Liver (tissue), 9 donors: ENCODE measurements around the gene RYR1. TPM values are rescaled to one million over a fixed set of nuclear protein-coding genes. Genes with fewer than 3 reads are reported as not detected.

Experiments used
- DNase-seq: peaks from one replicate; pipeline ENCODE4 v3.0.0-alpha.2; 2017; ENCODE audit warnings: low spot score
- H3K27ac ChIP-seq, 2 donors: one replicate each; pipeline ENCODE4 v1.7.0; 2013; ENCODE audit warnings: inconsistent platforms in 2 of 2, low read length in 2 of 2, control low read depth in 1 of 2, low read depth in 1 of 2, mild to moderate bottlenecking in 1 of 2
- H3K27me3 ChIP-seq, 4 donors: one replicate each; pipeline versions ENCODE4 v1.6.1 to v1.7.0; 2013; ENCODE audit warnings: low read length in 3 of 4, inconsistent platforms in 1 of 4, mild to moderate bottlenecking in 1 of 4, moderate library complexity in 1 of 4; ENCODE audit not compliant: control insufficient read depth in 4 of 4, insufficient read depth in 4 of 4
- H3K36me3 ChIP-seq, 4 donors: one replicate each; pipeline versions ENCODE4 v1.6.1 to v1.7.0; 2013; ENCODE audit warnings: low read length in 3 of 4, mild to moderate bottlenecking in 3 of 4, low read depth in 1 of 4, moderate library complexity in 1 of 4; ENCODE audit not compliant: control insufficient read depth in 4 of 4, insufficient read depth in 3 of 4
- H3K4me1 ChIP-seq, 4 donors: one replicate each; pipeline versions ENCODE4 v1.6.1 to v1.7.0; 2013; ENCODE audit warnings: low read length in 3 of 4, mild to moderate bottlenecking in 3 of 4, moderate library complexity in 1 of 4; ENCODE audit not compliant: control insufficient read depth in 4 of 4, insufficient read depth in 4 of 4
- H3K4me3 ChIP-seq, 3 donors: one replicate each; pipeline versions ENCODE4 v1.6.1 to v1.7.0; 2013; ENCODE audit warnings: low read length in 3 of 3, control low read depth in 1 of 3, low read depth in 1 of 3, mild to moderate bottlenecking in 1 of 3
- H3K9ac ChIP-seq, 2 donors: one replicate each; pipeline ENCODE4 v1.7.0; 2013; ENCODE audit warnings: low read length in 2 of 2, mild to moderate bottlenecking in 2 of 2, moderate library complexity in 2 of 2, control low read depth in 1 of 2, low read depth in 1 of 2
- H3K9me3 ChIP-seq, 4 donors: one replicate each; pipeline versions ENCODE4 v1.6.1 to v1.7.0; 2013; ENCODE audit warnings: low read length in 3 of 4; ENCODE audit not compliant: control insufficient read depth in 4 of 4
- EGR1 ChIP-seq, 2 donors: IDR thresholded peaks; 2 replicates each; pipeline ENCODE4 v1.6.1; 2016 to 2018; ENCODE audit warnings: antibody characterized with exemption in 2 of 2, low read depth in 2 of 2
- FOXA1 ChIP-seq: IDR thresholded peaks from 2 replicates; pipeline ENCODE4 v1.6.1; 2016; ENCODE audit warnings: antibody characterized with exemption
- GABPA ChIP-seq, 2 donors: IDR thresholded peaks in 1 of 2; conservative IDR thresholded peaks in 1 of 2; 2 replicates each; pipeline ENCODE4 v1.6.1; 2016; ENCODE audit warnings: antibody characterized with exemption in 2 of 2, mild to moderate bottlenecking in 1 of 2, moderate library complexity in 1 of 2
- HNF4A ChIP-seq, 2 donors: conservative IDR thresholded peaks; 2 replicates each; pipeline ENCODE4 v1.6.1; 2016; ENCODE audit warnings: antibody characterized with exemption in 2 of 2, mild to moderate bottlenecking in 2 of 2
- HNF4G ChIP-seq: IDR thresholded peaks from 2 replicates; pipeline ENCODE4 v1.6.1; 2016; ENCODE audit warnings: antibody characterized with exemption
- JUND ChIP-seq, 2 donors: IDR thresholded peaks; 2 replicates each; pipeline ENCODE4 v1.6.1; 2016; ENCODE audit warnings: antibody characterized with exemption in 2 of 2
- MAX ChIP-seq: IDR thresholded peaks from 2 replicates; pipeline ENCODE4 v1.6.1; 2016; ENCODE audit warnings: antibody characterized with exemption
- RXRA ChIP-seq, 2 donors: IDR thresholded peaks; 2 replicates each; pipeline ENCODE4 v1.6.1; 2017 to 2018; ENCODE audit warnings: antibody characterized with exemption in 2 of 2, mild to moderate bottlenecking in 1 of 2
- WGBS: extraction: QIAGEN DNeasy Blood & Tissue Kit; methylation state at CpG from one replicate; pipeline ENCODE4 v1.1.7; 2013; 5-methylcytosine and 5-hydroxymethylcytosine counted together
- polyA plus RNA-seq, 2 donors: library from polyadenylated mRNA; stranded (reverse) in 1 of 2; unstranded in 1 of 2; fragments of 200-250 nt in 1 of 2; fragments of >200 nt in 1 of 2; fragmentation: Nextera tagmentation in 1 of 2; extraction: Ambion mirVana in 1 of 2; gene quantifications; one replicate each; pipeline versions ENCODE4 v1.2.1 to v1.2.3, GENCODE V29; 2013 to 2015
- total RNA-seq, 2 donors: library from RNA; depleted of rRNA; stranded (reverse); fragments of >200 nt; gene quantifications; one replicate each; pipeline ENCODE4 v1.2.3, GENCODE V29; 2014
- TF ChIP-seq, protein P1 (sequence below): IDR thresholded peaks from 2 replicates; pipeline ENCODE4 v1.6.1; 2016; ENCODE audit warnings: antibody characterized with exemption
- TF ChIP-seq, protein P2 (sequence below): fragments of 150-350 bp; IDR thresholded peaks from 2 replicates; pipeline ENCODE4 v1.5.1; 2017; ENCODE audit warnings: improper control_type of control experiment, low read depth, low read length; ENCODE audit not compliant: missing input control
- TF ChIP-seq, protein P3 (sequence below): IDR thresholded peaks from 2 replicates; pipeline ENCODE4 v1.6.1; 2016; ENCODE audit warnings: antibody characterized with exemption, mild to moderate bottlenecking
- donor health status: healthy.
- donor health status: healthy.
- donor health status: healthy.
- donor health status: healthy.
- donor health status: healthy.

The RYR1 gene
- total and polyA plus RNA-seq, 4 donors = 0.01 to 0.70 (median 0.29) TPM

DNA sequence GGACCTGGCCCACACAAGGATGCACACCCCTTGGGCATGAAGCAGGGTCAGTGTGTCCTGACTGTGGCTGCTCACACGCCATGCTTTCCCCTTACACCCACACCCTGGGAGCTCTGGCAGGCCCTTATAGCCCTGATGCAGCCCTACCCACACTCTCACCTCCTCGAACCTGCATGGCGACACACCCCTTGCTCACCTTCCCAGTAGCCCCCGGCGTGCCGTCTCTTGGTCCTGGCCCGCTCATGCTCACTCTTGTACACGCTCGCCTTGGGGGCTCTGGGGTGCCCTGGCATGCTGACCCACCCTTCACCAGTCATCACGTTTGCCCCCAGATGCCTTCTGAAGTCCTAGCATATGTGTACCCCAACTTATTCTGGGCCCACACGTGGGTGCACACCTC is 128.2 kb downstream of the RYR1 start (continued):
- TF ChIP-seq, protein P1, sequence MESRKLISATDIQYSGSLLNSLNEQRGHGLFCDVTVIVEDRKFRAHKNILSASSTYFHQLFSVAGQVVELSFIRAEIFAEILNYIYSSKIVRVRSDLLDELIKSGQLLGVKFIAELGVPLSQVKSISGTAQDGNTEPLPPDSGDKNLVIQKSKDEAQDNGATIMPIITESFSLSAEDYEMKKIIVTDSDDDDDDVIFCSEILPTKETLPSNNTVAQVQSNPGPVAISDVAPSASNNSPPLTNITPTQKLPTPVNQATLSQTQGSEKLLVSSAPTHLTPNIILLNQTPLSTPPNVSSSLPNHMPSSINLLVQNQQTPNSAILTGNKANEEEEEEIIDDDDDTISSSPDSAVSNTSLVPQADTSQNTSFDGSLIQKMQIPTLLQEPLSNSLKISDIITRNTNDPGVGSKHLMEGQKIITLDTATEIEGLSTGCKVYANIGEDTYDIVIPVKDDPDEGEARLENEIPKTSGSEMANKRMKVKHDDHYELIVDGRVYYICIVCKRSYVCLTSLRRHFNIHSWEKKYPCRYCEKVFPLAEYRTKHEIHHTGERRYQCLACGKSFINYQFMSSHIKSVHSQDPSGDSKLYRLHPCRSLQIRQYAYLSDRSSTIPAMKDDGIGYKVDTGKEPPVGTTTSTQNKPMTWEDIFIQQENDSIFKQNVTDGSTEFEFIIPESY = no peak
- TF ChIP-seq EGR1 (IDR thresholded peaks at IDR 0.05; ENCODE audit: low read depth in 2 of 2) = no peak
- TF ChIP-seq, protein P2, sequence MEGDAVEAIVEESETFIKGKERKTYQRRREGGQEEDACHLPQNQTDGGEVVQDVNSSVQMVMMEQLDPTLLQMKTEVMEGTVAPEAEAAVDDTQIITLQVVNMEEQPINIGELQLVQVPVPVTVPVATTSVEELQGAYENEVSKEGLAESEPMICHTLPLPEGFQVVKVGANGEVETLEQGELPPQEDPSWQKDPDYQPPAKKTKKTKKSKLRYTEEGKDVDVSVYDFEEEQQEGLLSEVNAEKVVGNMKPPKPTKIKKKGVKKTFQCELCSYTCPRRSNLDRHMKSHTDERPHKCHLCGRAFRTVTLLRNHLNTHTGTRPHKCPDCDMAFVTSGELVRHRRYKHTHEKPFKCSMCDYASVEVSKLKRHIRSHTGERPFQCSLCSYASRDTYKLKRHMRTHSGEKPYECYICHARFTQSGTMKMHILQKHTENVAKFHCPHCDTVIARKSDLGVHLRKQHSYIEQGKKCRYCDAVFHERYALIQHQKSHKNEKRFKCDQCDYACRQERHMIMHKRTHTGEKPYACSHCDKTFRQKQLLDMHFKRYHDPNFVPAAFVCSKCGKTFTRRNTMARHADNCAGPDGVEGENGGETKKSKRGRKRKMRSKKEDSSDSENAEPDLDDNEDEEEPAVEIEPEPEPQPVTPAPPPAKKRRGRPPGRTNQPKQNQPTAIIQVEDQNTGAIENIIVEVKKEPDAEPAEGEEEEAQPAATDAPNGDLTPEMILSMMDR = no peak

- H3K27me3 ChIP-seq = no peaks in the 10 kb centered on the region
- H3K9ac ChIP-seq = no peak overlapping the region
- TF ChIP-seq HNF4G (no peak), HNF4A (conservative IDR thresholded peaks at IDR 0.05) (no peak), GABPA (IDR thresholded peaks at IDR 0.05 in 1 of 2, conservative IDR thresholded peaks at IDR 0.05 in 1 of 2) (no peak), MAX (no peak), FOXA1 (no peak), JUND (IDR thresholded peaks at IDR 0.05) (no peak), RXRA (IDR thresholded peaks at IDR 0.05) (no peak)
- TF ChIP-seq, protein P1 = no peak
- TF ChIP-seq, protein P3, sequence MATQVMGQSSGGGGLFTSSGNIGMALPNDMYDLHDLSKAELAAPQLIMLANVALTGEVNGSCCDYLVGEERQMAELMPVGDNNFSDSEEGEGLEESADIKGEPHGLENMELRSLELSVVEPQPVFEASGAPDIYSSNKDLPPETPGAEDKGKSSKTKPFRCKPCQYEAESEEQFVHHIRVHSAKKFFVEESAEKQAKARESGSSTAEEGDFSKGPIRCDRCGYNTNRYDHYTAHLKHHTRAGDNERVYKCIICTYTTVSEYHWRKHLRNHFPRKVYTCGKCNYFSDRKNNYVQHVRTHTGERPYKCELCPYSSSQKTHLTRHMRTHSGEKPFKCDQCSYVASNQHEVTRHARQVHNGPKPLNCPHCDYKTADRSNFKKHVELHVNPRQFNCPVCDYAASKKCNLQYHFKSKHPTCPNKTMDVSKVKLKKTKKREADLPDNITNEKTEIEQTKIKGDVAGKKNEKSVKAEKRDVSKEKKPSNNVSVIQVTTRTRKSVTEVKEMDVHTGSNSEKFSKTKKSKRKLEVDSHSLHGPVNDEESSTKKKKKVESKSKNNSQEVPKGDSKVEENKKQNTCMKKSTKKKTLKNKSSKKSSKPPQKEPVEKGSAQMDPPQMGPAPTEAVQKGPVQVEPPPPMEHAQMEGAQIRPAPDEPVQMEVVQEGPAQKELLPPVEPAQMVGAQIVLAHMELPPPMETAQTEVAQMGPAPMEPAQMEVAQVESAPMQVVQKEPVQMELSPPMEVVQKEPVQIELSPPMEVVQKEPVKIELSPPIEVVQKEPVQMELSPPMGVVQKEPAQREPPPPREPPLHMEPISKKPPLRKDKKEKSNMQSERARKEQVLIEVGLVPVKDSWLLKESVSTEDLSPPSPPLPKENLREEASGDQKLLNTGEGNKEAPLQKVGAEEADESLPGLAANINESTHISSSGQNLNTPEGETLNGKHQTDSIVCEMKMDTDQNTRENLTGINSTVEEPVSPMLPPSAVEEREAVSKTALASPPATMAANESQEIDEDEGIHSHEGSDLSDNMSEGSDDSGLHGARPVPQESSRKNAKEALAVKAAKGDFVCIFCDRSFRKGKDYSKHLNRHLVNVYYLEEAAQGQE = no peak
Observed at GRCh38 chr19:38562096-38562495, 128.6 kb downstream of the RYR1 start.

More at GRCh38 chr19:38562096-38562495, 128.6 kb downstream of the RYR1 start:
- Histone ChIP-seq H3K4me1 (peaks cover 0 to 4% (median 0%) of the 10 kb centered on the region in 4 donors), H3K9me3 (no peaks in the 10 kb centered on the region), H3K27ac (no peak overlapping the region), H3K4me3 (no peak overlapping the region), H3K36me3 (no peaks in the 10 kb centered on the region)
- 77% methylated on average over 6 of the region's 6 CpGs for WGBS
- DNase-seq = no peak
